ENCODE results near the gene MRPL18. TPM values are rescaled to one million over a fixed set of nuclear protein-coding genes. Genes with fewer than 3 reads are reported as not detected.

MRPL18 gene
- total and polyA plus RNA-seq, 2 of the 8 experiments (the other 6 are each of a cell fraction or from before 2014, with no cell fraction given) = 58.7 to 79.8 TPM

DNA sequence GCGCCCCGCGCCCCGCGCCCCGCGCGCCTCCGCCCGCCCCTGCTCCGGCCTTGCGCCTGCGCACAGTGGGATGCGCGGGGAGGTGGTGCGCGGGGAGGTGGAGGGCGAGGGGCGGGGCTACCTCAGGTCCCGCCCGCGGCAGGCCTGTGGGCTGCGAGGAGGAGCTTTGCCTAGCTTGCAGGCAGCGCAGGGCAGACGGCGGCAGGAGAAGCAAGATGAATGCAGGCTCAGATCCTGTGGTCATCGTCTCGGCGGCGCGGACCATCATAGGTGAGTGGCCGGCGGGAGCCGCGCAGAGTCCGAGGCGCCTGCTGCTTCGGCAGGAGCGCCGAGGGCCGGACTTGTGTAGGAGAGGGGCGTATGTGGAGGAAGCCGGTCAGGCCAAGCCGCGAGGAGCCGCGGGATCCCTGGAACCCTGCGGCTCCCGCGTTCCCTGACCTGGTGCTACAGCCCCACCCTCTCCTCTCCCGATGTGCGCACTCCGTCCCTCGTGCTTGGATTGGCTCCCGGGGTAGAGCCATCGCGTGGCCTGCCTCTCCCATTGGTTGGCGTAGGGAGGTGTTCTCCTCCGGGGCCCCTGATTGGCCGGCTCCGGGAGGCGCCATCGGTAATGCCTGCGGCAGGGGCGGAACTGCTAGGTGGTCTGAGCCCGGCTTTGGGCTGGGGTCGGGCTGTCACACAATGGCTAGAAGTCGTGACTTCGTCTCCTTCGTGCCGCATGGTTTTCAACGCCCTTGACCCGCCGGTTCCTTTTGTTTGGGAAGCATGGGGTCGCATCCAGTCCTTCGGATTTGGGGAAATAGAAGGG lies 28.2 kb upstream of the MRPL18 start, which contains the start of gene ACAT2 (continued):
- TF ChIP-seq EGR1 (IDR thresholded peaks at IDR 0.05; ENCODE audit: borderline replicate concordance, low read depth, low read length) (no peak), CREB1 (IDR thresholded peaks at IDR 0.05) (peak; percentile 61)

Measured in H1 (cell line).